NCI-H2196 (cell line): Measurements from ENCODE around the gene TXNDC9.
"Not testable (repeated sequence)": the region's sequence is repeated elsewhere in the genome, so short reads cannot be mapped to it uniquely, and the experiment has no call there.

Source experiments
- DNase-seq: peaks from one replicate; lab custom pipeline; 2025; ENCODE audit not compliant: unreplicated experiment; lab: John Stamatoyannopoulos, UW

Gene TXNDC9, protein sequence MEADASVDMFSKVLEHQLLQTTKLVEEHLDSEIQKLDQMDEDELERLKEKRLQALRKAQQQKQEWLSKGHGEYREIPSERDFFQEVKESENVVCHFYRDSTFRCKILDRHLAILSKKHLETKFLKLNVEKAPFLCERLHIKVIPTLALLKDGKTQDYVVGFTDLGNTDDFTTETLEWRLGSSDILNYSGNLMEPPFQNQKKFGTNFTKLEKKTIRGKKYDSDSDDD

DNA sequence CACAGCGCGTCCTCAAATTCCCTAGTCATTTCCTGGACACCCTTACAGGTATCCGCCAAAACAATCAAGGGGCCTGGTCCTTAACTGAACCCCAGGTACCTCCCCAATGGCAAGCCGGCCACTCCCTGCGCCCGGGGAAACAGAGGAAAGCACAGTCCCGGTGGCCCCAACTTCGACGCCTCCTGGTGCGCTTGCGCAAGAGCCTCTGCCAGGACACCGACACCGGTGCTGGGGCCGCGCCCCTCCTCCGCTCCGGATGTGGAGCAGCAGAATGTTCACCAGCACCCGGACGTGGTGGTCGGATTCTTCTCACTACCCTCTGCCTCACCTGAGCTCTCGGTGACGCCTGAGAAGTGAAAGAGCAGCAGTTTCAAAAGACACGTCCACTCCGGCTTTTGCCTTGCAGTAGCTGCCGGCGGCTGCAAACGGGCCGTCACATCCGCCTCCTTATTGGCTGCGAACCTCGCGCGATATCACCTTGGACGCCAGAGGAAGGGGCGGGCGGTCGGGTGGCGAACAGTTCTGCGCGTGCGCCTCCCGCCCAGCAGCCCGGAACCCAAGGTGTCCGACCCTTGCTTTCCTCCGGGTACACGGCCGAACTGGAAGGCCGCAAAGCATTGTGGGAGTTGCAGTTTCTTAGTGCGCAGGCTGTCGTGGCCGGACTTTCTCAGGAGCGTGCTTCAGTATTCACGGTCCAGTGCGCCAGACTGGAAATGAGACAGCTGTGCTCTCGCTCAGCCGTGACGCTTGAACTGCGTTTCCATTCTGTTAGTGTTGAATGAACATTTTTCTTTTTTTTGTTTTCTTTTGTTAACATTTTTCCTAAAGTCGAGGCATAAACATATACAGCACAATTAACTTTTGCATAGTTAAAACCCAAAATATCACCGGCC lies at the start of gene TXNDC9:
TXNDC9 (minus strand) TSS at position 423 of the 893 bp plus-strand sequence. CDS start 3,123 bp downstream, outside the sequence.
- peak; percentile 100 for DNase-seq

DNA sequence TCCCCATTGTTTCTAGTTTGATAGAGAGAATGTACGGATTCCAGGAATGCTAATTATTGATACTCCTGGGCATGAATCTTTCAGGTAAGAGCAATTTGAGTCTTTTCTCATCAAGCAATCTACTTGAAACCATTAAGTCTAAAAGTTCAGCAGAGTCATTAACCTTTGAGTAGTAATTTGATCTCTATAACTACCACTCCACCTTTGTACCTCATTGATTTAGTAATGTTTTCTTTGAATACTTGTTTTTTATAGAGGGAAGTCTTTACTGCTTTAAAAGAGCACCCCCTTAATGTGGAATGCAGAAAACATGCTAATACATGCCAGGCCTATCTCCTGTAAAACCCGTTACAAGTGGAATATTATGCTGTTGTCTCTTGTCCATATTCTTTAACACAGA lies 46.0 kb upstream of the TXNDC9 start:
- no peak for DNase-seq

DNA sequence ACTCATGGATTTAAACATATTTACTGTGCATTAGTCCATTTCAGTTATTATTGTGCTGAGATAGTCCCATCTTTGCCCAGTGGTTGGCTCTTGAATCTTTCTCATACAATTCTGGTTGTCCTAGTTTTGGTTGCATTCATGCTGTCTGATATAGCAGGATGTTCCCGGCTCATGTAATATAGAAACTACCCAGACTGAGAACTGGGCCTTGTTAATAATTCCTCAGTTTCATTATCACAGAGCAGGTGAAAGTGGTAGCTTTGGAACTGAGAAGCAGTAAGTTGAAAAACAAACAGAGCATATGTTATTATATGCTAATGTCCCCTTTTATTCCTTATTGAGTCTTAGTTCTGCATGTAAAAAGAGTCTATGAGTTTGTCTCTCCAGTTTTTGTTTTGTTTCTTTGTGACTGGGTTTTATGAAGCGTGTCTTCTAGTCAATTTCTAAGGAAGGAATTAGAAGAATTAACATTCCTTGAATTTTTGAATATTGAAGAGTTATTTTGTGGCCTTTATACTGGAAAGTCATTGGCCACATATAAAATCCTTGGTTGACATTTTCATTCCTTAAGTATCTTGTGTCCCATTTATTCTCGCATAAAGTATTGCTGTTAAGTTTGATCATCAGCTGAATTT lies 44.4 kb upstream of the TXNDC9 start:
- no peak for DNase-seq

DNA sequence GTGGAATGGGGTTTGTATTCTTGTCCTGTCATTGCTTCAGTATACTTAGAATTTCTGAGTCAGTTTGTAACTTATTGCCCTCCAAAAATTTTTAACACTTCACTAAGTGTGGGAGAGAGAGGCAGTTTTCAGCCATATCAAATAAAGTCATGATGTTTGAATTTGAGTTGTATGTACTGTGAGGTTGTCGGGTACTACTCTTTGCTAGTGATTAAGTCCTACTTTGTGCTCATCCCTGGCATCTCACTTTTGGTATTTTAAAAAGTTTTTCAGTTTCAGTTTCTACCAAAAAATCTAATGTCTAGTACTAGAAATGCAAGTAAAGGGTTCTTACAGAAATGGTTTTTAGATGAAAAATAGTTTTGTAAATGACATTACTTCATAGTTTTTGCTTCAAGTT lies 41.7 kb upstream of the TXNDC9 start:
- no peak for DNase-seq

GRCh38 chr2:99376254-99376864 lies 40.2 kb upstream of the TXNDC9 start:
- DNase-seq = no peak

DNA sequence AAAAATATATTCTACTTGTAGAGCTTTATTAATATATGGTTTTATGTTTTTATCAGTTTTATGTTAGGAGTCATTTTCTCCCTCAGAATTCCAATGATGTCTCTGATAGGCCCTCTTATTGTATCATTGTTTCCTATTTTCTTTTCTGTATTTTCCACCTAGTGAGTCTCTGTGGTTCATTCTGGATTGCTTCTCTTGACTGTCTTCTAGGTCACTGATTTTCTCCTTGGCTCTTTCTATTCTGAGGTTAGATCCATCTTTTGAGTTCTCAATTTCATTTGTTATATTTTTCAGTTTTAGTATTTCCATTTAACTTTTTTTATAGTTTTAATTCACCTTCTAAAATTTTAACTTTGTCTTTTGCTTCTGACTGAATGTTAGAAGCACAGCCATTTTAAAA lies 38.6 kb upstream of the TXNDC9 start:
- no peak for DNase-seq

DNA sequence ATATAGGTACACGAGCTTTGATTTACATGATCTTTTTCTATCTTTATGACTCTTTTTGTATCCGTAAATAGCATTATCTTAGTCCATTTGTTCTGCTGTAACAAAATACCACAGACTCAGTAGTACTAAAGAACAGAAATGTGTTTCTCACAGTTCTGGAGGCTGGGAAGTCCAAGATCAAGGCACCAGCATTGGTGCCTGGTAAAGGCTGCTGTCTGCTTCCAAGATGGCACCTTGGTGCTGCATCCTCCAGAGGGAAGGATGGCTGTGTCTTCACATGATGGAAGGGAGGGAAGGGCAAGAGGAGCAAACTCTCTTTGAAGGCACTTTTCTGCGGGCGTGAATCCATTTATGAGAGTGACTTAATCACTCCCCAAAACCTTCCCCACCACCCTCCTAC lies 37.0 kb upstream of the TXNDC9 start:
- DNase-seq = no peak

- not testable (repeated sequence) for DNase-seq
Measured at GRCh38 chr2:99368854-99369253, 32.7 kb upstream of the TXNDC9 start.

GRCh38 chr2:99365661-99366060 lies 29.5 kb upstream of the TXNDC9 start:
- DNase-seq = no peak

DNA sequence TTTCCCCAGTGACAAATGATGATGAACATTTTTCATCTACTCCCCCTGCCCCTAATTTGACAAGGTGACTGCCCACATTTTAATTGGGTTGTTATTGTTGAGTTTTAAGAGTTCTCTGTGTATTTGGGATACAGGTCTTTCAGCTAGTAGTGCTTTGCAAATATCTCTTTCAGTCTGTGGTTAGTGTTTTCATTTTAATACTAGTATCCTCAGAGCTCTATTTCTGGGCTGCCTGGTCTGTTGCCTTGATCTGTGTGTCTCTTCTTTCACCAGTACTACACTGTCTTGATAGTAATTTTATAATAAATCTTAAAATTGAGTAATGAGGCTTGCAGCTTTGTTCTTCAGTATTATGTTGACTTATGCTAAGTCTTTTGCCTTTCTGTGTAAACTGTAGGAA lies 20.7 kb upstream of the TXNDC9 start:
- no peak for DNase-seq

- not testable (repeated sequence) for DNase-seq
Measured at GRCh38 chr2:99354825-99355224, 18.7 kb upstream of the TXNDC9 start.

GRCh38 chr2:99354070-99354469 lies 17.9 kb upstream of the TXNDC9 start:
- no peak for DNase-seq

GRCh38 chr2:99350194-99350593 lies 14.1 kb upstream of the TXNDC9 start:
- no peak for DNase-seq

- no peak for DNase-seq
Measured at GRCh38 chr2:99348173-99348572, 12.0 kb upstream of the TXNDC9 start.

GRCh38 chr2:99346218-99346617 lies 10.1 kb upstream of the TXNDC9 start:
- DNase-seq = no peak

DNA sequence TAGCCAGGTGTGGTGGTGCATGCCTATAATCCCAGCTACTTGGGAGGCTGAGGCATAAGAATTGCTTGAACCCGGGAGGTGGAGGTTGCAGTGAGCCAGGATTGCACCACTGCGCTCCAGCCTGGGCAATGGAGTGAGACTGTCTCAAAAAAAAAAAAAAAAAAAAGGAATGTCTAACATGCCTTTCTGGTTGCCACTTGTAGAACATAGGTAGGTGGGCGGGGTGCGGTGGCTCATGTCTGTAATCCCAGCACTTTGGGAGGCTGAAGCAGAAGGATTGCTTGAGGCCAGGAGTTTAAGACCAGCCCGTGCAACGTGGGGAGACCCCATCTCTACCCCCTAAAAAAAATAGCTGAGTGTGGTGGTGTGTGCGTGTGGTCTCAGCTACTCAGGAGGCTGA lies 9.3 kb upstream of the TXNDC9 start:
- DNase-seq = not testable (repeated sequence)

GRCh38 chr2:99342536-99342935 lies 6.4 kb upstream of the TXNDC9 start:
- DNase-seq = no peak

- DNase-seq = no peak
Measured at GRCh38 chr2:99340669-99341236, 4.6 kb upstream of the TXNDC9 start.

DNA sequence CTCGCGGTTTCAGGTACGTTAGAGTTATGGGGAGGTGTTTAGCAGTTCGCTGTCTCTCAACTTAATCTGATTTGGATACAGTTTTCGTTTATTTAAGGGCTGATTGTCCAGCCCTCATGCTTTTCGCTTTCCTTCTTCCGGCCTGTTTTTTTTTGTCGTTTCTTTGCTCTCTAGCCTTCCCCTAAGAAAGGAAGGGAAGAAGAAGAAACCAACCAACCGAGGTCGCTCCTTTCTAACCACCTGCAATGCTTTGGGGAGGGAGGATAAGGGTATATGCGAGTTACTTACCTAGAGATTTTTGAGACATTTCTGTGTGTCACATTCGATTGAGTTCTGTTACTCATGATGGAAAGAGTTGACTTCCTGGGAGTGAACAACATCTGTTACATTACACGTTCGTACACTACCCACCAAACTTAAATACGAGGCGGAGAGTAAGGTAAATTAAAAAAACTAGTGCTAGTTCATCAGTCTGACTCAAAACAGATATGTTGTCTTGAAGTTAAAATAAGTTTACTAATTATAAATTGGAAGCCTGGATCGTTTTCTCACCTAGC lies 2.0 kb upstream of the TXNDC9 start:
- no peak for DNase-seq

DNA sequence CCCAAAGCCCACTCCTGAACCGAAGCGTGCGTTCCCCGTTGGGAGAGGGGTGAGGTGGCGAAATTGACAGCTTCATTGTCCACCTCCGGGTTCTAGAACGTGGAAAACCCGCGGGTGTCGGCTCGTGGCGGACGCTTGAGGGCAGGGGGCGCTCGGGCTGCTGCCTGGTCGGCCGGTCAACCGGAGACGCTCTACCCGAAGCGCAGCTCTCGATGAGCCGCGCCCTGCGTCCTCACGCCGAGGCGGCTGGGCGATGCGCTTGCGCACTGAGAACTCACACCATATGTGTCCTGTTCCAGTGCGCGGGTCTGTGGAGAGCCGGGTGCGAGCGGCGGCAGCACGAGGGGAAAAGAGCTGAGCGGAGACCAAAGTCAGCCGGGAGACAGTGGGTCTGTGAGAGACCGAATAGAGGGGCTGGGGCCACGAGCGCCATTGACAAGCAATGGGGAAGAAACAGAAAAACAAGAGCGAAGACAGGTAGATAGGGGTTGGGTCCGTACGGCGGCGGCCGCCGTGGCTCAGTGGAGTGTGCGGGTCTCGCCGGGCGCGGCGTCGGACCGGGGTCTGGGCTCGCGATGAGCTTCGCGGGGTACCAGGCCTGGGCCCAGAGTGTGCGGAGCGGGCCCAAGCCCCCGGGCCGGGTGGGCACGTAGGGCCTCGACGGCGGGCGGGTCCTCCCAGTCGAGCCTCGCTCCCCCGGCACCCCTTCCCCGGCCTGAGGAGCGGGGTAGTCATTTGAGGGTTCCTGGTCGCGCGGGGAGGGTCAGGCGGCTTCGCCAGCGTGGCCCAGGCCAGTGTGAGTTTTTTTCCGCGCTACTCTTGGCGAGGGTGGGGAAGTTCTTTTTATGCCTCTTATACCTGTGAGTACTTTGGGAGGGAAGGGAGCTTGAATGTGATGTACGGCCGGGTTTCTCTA lies 1.2 kb upstream of the TXNDC9 start, which contains the start of gene EIF5B:
EIF5B (plus strand) TSS at position 277 of the 916 bp plus-strand sequence; CDS start at position 443, 166 bp downstream.
- DNase-seq = peak; percentile 97
